Measurements from ENCODE around the gene SFXN3. TPM values are rescaled to one million over a fixed set of nuclear protein-coding genes. Genes with fewer than 3 reads are reported as not detected.
A peak's percentile ranks its signal among the peaks of the same experiment; 100 is the strongest.

Gene SFXN3
- total RNA-seq, 1 experiment from 2014 or later, result 8.5 TPM

DNA sequence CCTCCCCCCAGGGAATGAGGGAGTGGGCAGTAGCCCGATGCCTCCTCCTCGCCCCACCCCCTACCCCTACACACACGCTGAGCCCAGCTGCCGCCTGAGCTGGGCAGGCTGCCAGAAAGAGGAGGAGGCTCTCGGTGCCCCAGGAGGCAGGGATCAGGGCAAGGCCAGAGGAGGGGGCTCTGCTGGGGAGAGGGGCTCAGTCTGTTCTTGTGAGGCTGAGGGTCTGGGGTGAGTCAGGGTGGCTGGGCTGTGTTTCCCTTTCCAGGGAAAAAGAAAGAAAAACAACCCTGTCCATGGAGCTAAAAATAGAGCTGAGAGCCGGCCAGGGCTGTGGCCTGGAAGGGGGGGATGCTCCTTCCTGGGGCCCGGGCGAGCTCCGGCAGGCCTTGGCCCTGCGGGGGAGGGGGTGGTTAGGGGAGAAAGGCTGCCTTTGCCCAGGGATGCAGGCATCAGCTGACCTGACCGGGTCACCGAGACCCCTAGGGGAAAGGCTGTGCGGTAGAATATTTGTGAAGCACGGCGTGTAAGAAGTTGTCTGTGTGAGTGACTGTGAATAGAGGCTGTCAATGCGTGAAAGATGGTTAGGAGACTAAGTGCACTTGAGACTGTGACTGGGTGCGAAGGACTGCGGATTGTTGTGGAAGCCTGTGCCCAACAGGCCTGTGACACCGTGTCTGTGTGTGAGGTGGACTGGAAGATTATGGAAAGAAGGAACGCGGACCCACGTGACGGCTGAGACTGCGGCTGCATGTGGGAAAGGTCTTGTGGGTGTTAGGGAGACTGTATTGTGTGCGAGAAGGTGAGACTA is 32.6 kb upstream of the SFXN3 start:
- H3K9me2 ChIP-seq (replicated peaks; ENCODE audit: insufficient read depth, low read length), result no peaks in the 10 kb centered on the region
- H3K4me1 ChIP-seq (ENCODE audit: low read length), result peaks cover 21% of the 10 kb centered on the region
- H3K4me2 ChIP-seq (ENCODE audit: low read depth, low read length, poor library complexity, severe bottlenecking), result peak overlapping the region; percentile 89
- H3K9me3 ChIP-seq (ENCODE audit: low read length), result no peaks in the 10 kb centered on the region
- peak; percentile 92 for DNase-seq
- H3K79me2 ChIP-seq (ENCODE audit: low read length), result peaks cover 12% of the 10 kb centered on the region
- H3K27me3 ChIP-seq (ENCODE audit: low read length), result no peaks in the 10 kb centered on the region
- peak overlapping the region; percentile 12; the same call in 1 of the 2 replicates for H2AFZ ChIP-seq (ENCODE audit: low read length)
- H3K36me3 ChIP-seq (ENCODE audit: insufficient read depth, low read length), result 0 out of 2 replicates have a peak, but pooled peaks cover 3% of the 10 kb centered on the region
- no peaks in the 10 kb centered on the region for H4K20me1 ChIP-seq (ENCODE audit: insufficient read depth, low read depth, low read length)
- peak overlapping the region; percentile 82 for H3K27ac ChIP-seq (ENCODE audit: low read length)
- peak overlapping the region; percentile 94 for H3K4me3 ChIP-seq (ENCODE audit: low read length)
- H3K9ac ChIP-seq (ENCODE audit: low read length), result peak overlapping the region; percentile 93

DNA sequence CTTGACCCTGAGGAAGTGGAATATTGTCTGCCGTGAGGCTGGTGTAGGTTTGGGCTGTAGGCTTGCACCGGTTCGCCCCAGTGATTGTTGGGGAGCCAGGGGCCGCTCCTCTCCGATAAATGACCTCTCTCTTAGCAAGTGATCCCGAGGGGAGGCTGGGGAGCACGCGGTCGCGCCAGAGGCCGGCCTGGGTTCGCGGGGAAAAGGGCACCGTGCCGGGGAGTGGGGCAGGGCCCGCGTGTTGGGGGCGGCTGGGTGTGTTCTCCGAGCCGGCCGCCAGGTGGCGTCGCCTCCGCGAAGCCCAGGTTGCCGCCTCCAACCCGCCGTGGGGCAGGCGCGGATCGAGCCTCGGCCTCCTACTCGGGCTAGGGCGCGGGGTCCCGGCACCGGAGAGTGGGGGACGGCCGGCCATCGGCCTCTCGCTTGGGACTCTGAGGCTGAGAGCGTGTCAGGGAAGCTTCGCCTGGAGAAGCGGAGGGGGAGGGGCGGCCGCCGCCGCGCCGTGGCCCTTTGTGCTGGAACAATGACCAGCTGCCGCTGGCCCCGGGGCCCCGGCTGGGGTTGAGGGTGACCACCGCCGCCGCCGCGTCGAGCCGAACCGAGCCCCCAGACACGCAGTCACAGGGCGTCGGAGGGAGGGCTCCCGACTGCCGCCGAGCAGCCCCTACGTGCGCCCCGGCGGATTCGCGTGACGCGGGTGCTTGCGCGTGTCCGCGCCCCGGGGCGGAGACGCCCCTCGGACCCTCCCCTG is 31.9 kb upstream of the SFXN3 start:
- Histone ChIP-seq H4K20me1 (ENCODE audit: insufficient read depth, low read depth, low read length) (no peaks in the 10 kb centered on the region), H3K4me1 (ENCODE audit: low read length) (peaks cover 21% of the 10 kb centered on the region), H3K4me2 (ENCODE audit: low read depth, low read length, poor library complexity, severe bottlenecking) (peak overlapping the region; percentile 89), H3K36me3 (ENCODE audit: insufficient read depth, low read length) (0 out of 2 replicates have a peak, but pooled peaks cover 3% of the 10 kb centered on the region), H3K9me2 (replicated peaks; ENCODE audit: insufficient read depth, low read length) (no peaks in the 10 kb centered on the region), H3K79me2 (ENCODE audit: low read length) (peaks cover 12% of the 10 kb centered on the region), H3K4me3 (ENCODE audit: low read length) (peak overlapping the region; percentile 94), H2AFZ (ENCODE audit: low read length) (peak overlapping the region; percentile 12; the same call in 1 of the 2 replicates), H3K27me3 (ENCODE audit: low read length) (no peaks in the 10 kb centered on the region), H3K9ac (ENCODE audit: low read length) (peak overlapping the region; percentile 93), H3K9me3 (ENCODE audit: low read length) (no peaks in the 10 kb centered on the region), H3K27ac (ENCODE audit: low read length) (peak overlapping the region; percentile 82)
- peak; percentile 89 for DNase-seq

- no peaks in the 10 kb centered on the region for H3K27me3 ChIP-seq (ENCODE audit: low read length)
- H3K4me1 ChIP-seq (ENCODE audit: low read length), result peaks cover 21% of the 10 kb centered on the region
- peaks cover 12% of the 10 kb centered on the region for H3K79me2 ChIP-seq (ENCODE audit: low read length)
- peak within 1 kb of the TSS; percentile 89 for H3K4me2 ChIP-seq (ENCODE audit: low read depth, low read length, poor library complexity, severe bottlenecking)
- no peaks in the 10 kb centered on the region for H3K9me3 ChIP-seq (ENCODE audit: low read length)
- H3K27ac ChIP-seq (ENCODE audit: low read length), result peak within 1 kb of the TSS; percentile 82
- no peaks in the 10 kb centered on the region for H4K20me1 ChIP-seq (ENCODE audit: insufficient read depth, low read depth, low read length)
- no peaks in the 10 kb centered on the region for H3K9me2 ChIP-seq (replicated peaks; ENCODE audit: insufficient read depth, low read length)
- peak within 1 kb of the TSS; percentile 93 for H3K9ac ChIP-seq (ENCODE audit: low read length)
- DNase-seq, result no peak
- H3K36me3 ChIP-seq (ENCODE audit: insufficient read depth, low read length), result 0 out of 2 replicates have a peak, but pooled peaks cover 3% of the 10 kb centered on the region
- H2AFZ ChIP-seq (ENCODE audit: low read length), result peak within 1 kb of the TSS; percentile 12; the same call in 1 of the 2 replicates
- peak within 1 kb of the TSS; percentile 94 for H3K4me3 ChIP-seq (ENCODE audit: low read length)
These were observed 31.3 kb upstream of the SFXN3 start, which contains the start of gene LZTS2 for GRCh38 chr10:100999742-101000126. LZTS2 (plus strand) TSS chr10:100999808; CDS start chr10:101002539, 2,731 bp downstream.

DNA sequence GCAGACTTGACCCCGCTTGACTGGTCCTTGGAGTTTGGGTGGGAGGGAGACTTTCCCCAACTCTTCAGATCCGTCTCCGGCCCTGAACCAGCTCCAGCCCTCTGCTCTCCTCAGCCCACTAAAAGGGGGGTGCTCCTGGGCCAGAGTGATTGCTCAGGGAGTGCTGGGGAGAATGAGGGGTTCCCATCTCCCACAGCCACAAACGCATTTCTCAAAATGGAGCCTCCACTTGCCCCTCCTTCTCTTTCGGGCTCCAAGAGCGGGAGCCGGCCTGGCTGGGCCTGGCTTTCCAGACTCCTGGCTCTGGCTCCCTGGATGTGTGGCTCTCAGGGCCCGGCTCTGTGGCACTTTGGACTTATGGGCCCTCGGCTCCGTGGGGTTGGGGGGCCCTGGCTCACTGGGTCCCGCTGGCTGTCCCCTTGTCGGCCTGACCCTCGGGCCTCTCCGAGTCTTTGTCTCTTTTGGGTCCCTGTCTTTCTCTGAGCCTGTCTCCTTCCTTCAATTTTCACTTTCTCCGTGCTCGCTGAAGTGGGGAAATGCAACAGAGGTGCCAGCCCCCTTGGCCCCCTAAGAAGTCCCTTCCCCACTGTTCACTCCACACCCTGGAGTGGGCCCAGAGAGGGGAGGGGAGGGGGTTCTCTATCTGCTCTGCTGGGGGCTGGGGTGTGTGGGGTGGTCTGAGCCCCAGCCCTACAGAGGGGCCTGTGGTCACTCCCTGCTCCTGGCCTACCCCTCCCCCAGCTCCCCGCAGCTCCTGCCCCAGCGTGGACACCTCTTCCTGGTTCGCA is 30.7 kb upstream of the SFXN3 start:
- no peak for DNase-seq
- 0 out of 2 replicates have a peak, but pooled peaks cover 3% of the 10 kb centered on the region for H3K36me3 ChIP-seq (ENCODE audit: insufficient read depth, low read length)
- no peak overlapping the region for H2AFZ ChIP-seq (ENCODE audit: low read length)
- no peaks in the 10 kb centered on the region for H3K9me2 ChIP-seq (replicated peaks; ENCODE audit: insufficient read depth, low read length)
- no peaks in the 10 kb centered on the region for H4K20me1 ChIP-seq (ENCODE audit: insufficient read depth, low read depth, low read length)
- H3K79me2 ChIP-seq (ENCODE audit: low read length), result peaks cover 12% of the 10 kb centered on the region
- H3K27me3 ChIP-seq (ENCODE audit: low read length), result no peaks in the 10 kb centered on the region
- H3K9me3 ChIP-seq (ENCODE audit: low read length), result no peaks in the 10 kb centered on the region
- H3K4me3 ChIP-seq (ENCODE audit: low read length), result no peak overlapping the region; the same call in 1 of the 2 replicates
- H3K4me1 ChIP-seq (ENCODE audit: low read length), result peaks cover 21% of the 10 kb centered on the region
- H3K4me2 ChIP-seq (ENCODE audit: low read depth, low read length, poor library complexity, severe bottlenecking), result no peak overlapping the region
- 0 out of 2 replicates have a peak overlapping the region, but pooled peaks have one; percentile 16 for H3K9ac ChIP-seq (ENCODE audit: low read length)
- no peak overlapping the region for H3K27ac ChIP-seq (ENCODE audit: low read length)

DNA sequence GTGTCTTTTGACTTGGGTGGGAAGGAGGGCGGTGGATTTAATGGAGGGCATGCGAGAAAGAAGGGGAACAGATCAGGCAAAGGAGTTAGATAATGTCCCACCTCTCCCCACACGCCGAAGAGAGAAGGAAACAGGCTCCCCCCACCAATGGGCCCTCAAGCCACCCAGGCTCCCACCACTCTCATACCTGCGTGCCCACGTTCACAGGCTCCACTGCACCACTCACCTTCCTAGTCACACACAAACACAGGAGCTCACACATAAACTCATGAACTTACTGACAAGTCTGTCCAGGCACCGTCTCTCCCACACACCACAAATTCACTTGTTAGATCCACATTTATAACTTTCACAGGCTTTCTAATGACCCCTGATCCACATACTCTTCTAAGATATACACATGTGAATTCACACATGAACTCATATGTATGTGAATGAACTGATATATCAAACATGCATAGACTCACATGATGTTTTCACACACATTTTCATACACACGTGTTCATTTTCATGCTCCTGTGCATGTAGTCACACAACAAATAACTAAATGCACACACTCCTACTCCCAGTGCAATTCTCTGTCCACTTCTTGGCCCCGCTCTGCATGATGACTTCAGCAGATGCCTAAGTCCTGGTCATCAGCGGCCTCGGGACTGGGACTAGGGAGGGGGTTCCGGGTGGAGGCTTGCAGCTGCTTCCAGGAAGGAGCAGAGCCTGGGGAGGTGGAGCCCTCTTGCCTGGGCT is 29.9 kb upstream of the SFXN3 start:
- H2AFZ ChIP-seq (ENCODE audit: low read length), result no peak overlapping the region
- no peak overlapping the region for H3K9ac ChIP-seq (ENCODE audit: low read length)
- no peak overlapping the region for H3K27ac ChIP-seq (ENCODE audit: low read length)

GRCh38 chr10:101001659-101002035 is 29.4 kb upstream of the SFXN3 start:
- H4K20me1 ChIP-seq (ENCODE audit: insufficient read depth, low read depth, low read length), result no peaks in the 10 kb centered on the region
- H3K79me2 ChIP-seq (ENCODE audit: low read length), result peaks cover 12% of the 10 kb centered on the region
- H3K4me2 ChIP-seq (ENCODE audit: low read depth, low read length, poor library complexity, severe bottlenecking), result no peak overlapping the region

More for the DNA sequence above, 29.9 kb upstream of the SFXN3 start:
- Histone ChIP-seq H3K4me3 (ENCODE audit: low read length) (no peak overlapping the region), H4K20me1 (ENCODE audit: insufficient read depth, low read depth, low read length) (no peaks in the 10 kb centered on the region), H3K27me3 (ENCODE audit: low read length) (no peaks in the 10 kb centered on the region), H3K9me3 (ENCODE audit: low read length) (no peaks in the 10 kb centered on the region), H3K4me2 (ENCODE audit: low read depth, low read length, poor library complexity, severe bottlenecking) (no peak overlapping the region), H3K9me2 (replicated peaks; ENCODE audit: insufficient read depth, low read length) (no peaks in the 10 kb centered on the region), H3K4me1 (ENCODE audit: low read length) (peaks cover 21% of the 10 kb centered on the region), H3K36me3 (ENCODE audit: insufficient read depth, low read length) (0 out of 2 replicates have a peak, but pooled peaks cover 3% of the 10 kb centered on the region), H3K79me2 (ENCODE audit: low read length) (peaks cover 12% of the 10 kb centered on the region)
- DNase-seq, result no peak

GRCh38 chr10:101002456-101002855 is 28.6 kb upstream of the SFXN3 start:
- H3K27me3 ChIP-seq (ENCODE audit: low read length), result no peaks in the 10 kb centered on the region
- no peaks in the 10 kb centered on the region for H3K9me3 ChIP-seq (ENCODE audit: low read length)
- H3K27ac ChIP-seq (ENCODE audit: low read length), result no peak overlapping the region
- H3K9ac ChIP-seq (ENCODE audit: low read length), result no peak overlapping the region
- DNase-seq, result no peak
- peaks cover 13% of the 10 kb centered on the region for H3K4me1 ChIP-seq (ENCODE audit: low read length)
- H2AFZ ChIP-seq (ENCODE audit: low read length), result no peak overlapping the region
- H4K20me1 ChIP-seq (ENCODE audit: insufficient read depth, low read depth, low read length), result no peaks in the 10 kb centered on the region
- no peak overlapping the region for H3K4me2 ChIP-seq (ENCODE audit: low read depth, low read length, poor library complexity, severe bottlenecking)
- peaks cover 12% of the 10 kb centered on the region for H3K79me2 ChIP-seq (ENCODE audit: low read length)
- H3K9me2 ChIP-seq (replicated peaks; ENCODE audit: insufficient read depth, low read length), result no peaks in the 10 kb centered on the region
- 0 out of 2 replicates have a peak, but pooled peaks cover 3% of the 10 kb centered on the region for H3K36me3 ChIP-seq (ENCODE audit: insufficient read depth, low read length)
- no peak overlapping the region for H3K4me3 ChIP-seq (ENCODE audit: low read length)

More at GRCh38 chr10:101001659-101002035, 29.4 kb upstream of the SFXN3 start:
- Histone ChIP-seq H3K27me3 (ENCODE audit: low read length) (no peaks in the 10 kb centered on the region), H3K9me3 (ENCODE audit: low read length) (no peaks in the 10 kb centered on the region), H3K4me1 (ENCODE audit: low read length) (peaks cover 15% of the 10 kb centered on the region), H3K27ac (ENCODE audit: low read length) (no peak overlapping the region), H3K9ac (ENCODE audit: low read length) (no peak overlapping the region), H3K36me3 (ENCODE audit: insufficient read depth, low read length) (0 out of 2 replicates have a peak, but pooled peaks cover 3% of the 10 kb centered on the region), H3K4me3 (ENCODE audit: low read length) (no peak overlapping the region), H3K9me2 (replicated peaks; ENCODE audit: insufficient read depth, low read length) (no peaks in the 10 kb centered on the region), H2AFZ (ENCODE audit: low read length) (no peak overlapping the region)
- DNase-seq, result no peak

All from Karpas-422 (cell line).